ENCODE data around the gene DNAI2.

DNA sequence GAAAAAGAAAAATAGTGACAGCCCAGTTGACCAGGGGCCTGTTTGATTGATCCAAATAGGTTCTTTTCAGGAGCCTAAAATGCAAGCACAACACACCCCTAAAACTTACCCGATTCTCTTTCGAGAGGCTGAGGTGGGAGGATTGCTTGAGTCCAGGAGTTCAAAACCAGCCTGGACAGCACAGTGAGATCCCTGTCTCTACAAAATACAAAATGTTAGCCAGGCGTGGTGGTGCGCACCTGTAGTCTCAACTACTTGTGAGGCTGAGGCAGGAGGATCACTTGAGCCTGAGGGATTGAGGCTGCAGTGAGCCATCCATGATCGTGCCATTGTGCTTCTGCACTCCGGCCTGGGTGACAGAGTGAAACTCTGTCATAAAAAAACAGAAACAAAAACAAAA is 50.5 kb downstream of the DNAI2 start:
- TF ChIP-seq, protein P1, sequence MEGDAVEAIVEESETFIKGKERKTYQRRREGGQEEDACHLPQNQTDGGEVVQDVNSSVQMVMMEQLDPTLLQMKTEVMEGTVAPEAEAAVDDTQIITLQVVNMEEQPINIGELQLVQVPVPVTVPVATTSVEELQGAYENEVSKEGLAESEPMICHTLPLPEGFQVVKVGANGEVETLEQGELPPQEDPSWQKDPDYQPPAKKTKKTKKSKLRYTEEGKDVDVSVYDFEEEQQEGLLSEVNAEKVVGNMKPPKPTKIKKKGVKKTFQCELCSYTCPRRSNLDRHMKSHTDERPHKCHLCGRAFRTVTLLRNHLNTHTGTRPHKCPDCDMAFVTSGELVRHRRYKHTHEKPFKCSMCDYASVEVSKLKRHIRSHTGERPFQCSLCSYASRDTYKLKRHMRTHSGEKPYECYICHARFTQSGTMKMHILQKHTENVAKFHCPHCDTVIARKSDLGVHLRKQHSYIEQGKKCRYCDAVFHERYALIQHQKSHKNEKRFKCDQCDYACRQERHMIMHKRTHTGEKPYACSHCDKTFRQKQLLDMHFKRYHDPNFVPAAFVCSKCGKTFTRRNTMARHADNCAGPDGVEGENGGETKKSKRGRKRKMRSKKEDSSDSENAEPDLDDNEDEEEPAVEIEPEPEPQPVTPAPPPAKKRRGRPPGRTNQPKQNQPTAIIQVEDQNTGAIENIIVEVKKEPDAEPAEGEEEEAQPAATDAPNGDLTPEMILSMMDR (IDR thresholded peaks at IDR 0.05) = no peak
- no peak for TF ChIP-seq POLR2A (IDR thresholded peaks at IDR 0.05)
